G401 (cell line): ENCODE measurements around the gene MARCHF6. TPM values are rescaled to one million over a fixed set of nuclear protein-coding genes. Genes with fewer than 3 reads are reported as not detected.
"Not testable (repeated sequence)": the region's sequence is repeated elsewhere in the genome, so short reads cannot be mapped to it uniquely, and the experiment has no call there.

Experiments used
- DNase-seq: peaks from one replicate; pipeline ENCODE4 v3.0.0-alpha.2; 2015; ENCODE audit warnings: low spot score
- in situ Hi-C: cut with HindIII; loops from 2 replicates; pipeline ENCODE4 v1.10.0; 2016; ENCODE audit warnings: low sequenced_read_pairs, mixed read lengths
- total RNA-seq: library from RNA; depleted of rRNA; stranded (reverse); fragments of >200 nt; shearing (Covaris generic); gene quantifications from 2 replicates; pipeline ENCODE4 v1.2.3, GENCODE V29; 2014

The MARCHF6 gene
- total RNA-seq, 1 experiment from 2014 or later: 40.8 TPM

DNA sequence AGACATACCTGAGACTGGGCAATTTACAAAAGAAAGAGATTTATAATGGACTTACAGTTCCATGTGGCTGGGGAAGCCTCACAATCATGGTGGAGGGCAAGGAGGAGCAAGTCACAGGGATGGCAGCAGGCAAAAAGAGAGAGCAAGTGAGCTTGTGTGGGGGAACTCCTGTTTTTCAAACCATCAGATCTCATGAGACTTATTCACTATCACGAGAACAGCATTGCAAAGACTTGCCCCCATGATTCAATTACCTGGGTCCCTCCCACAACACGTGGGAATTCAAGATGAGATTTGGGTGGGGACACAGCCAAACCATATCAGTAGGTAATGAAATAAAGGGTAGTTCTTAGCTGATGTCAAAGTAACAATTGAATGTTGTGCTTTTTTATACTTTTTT is 17.9 kb downstream of the MARCHF6 start:
- in situ Hi-C loops: not testable (repeated sequence)

DNA sequence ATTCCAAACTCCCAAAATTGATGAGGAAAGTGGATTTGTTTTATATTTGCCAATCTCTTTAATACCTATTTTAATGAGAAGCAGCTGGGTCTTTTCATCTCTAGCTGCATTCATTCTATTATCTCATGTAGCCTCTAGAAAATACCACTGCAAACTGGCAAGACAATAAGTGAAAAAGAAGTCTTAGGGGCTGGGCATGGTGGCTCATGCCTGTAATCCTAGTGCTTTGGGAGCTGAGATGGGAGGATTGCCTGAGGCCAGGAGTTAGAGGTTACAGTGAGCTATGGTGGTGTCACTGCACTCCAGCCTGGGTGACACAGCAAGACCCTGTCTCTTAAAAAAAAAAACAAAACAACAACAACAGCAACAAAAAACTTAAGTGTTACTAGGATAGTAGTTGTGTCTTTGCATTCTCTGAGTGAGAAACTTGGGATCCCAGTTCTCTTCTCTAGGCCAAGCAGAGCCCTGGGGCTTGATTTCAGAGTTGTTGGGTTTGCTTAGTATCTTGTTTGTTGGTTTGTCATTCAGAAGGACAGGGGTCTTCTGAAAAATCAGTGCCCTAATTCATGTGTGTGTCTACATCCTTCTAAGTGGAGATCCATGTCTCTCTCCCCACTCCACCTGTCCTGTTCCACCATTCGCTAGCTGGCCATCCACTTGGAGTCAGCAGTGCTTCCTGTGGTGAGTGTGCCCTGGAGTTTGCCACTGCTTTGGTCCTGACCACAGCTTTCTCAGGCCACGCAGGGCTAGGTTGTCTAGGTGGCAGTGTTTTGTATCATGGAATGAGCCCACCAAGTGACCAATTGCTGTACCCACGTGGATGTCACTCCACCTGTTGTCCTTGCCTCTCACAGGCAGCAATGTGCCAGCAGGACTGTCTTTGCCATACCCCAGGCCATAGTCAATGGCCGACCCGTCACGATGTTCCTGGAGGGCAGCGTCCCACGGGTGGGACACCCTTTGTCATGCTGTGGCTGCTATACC is 19.5 kb downstream of the MARCHF6 start:
- in situ Hi-C loops: no loop called here
- no peak for DNase-seq

More for the DNA sequence above, 17.9 kb downstream of the MARCHF6 start:
- DNase-seq: not testable (repeated sequence)

DNA sequence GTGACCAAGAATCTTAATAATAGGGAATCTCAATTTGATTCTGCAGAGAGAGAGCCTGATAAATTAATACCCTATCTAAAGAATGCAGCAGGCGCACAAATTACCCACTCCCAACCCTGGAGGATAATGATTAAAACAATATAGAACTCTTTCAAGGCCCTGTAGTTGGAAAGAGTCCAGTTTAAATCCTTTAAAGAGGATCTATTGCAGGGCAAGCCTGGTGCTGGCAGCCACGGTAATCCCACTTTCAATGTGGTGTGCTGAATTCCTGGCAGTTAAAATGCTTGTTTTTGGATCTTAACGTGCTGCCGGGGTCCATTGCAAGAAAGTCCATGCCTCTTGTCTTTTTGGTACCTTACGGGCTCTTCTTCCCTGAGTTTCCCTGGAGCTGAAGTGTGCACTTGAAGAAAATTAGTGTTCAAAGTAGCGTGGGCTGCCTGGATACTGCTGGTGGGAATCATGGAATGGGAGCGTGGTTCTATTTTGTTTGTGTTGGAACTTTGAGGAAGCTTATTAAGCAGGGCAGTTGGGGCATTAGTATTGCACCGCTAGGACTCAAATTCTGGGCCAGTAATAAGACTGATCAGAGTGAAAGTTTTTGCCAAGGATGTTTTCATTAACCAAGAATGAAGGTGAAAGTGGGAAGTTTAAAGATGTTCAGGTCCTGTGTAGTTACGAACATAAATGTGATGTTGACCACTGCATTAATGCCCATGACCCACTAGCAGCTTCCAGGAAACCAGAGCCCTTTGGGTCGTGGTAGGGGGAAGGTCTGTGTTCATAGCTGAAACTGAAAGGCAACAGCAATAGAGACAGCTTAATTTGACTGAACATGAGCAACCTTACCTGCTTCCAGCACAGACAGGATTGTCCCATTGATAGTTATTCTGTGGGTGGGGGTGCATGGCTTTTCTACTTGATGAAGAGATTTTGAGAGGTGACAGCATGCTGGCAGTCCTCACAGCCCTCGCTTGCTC is 20.8 kb downstream of the MARCHF6 start:
- in situ Hi-C loops: no loop called here

DNA sequence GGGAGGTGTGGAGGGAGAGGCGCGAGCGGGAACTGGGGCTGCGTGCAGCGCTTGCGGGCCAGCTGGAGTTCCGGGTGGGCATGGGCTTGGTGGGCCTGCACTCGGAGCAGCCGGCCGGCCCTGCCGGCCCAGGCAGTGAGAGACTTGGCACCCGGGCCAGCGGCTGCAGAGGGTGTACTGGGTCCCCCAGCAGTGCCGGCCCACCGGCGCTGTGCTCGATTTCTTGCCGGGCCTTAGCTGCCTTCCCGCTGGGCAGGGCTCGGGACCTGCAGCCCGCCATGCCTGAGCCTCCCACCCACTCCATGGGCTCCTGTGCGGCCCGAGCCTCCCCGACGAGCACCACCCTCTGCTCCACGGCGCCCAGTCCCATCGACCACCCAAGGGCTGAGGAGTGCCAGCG is 21.7 kb downstream of the MARCHF6 start:
- DNase-seq, in situ Hi-C loops: not testable (repeated sequence)

More for the DNA sequence above, 20.8 kb downstream of the MARCHF6 start:
- DNase-seq: no peak

DNA sequence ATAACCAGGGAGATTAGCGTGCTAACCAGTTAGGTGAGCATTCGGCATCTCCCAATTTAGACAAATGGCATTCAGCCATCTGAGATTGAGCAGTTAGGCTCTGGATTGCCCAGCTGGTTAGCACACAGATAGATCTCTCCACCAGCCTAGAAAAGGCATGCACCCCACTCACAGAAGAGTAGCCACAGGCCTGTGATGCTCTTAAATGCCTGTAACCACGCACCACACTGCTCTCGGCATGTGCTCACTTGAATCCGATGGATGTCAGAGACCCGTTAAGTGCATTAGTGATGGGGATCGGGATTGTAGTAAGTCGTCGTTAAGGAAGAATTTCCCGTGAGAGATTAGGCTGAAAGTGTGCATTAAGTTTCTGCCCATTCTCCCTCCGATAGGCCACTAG is 23.0 kb downstream of the MARCHF6 start:
- DNase-seq: no peak
- in situ Hi-C loops: no loop called here

DNA sequence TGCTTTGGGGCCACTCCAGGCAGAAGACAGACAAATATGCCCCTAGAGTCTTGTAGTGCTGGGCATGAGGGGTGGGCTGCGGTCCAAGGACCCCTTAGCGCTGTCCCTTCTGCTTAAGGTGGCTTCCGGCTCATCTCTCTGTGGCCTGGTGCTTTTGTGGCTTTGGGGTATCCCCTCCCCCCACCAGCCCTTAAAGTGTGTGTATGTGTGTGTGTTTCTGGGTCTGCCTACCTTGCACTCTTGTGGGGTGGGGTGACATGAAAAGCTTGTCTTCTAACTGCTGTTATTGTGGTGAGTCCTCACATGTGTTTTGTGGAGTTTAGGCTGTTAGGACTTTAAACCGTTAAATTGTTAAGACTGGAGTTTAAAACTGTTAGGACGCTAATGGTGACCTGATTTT is 23.6 kb downstream of the MARCHF6 start:
- in situ Hi-C loops: no loop called here
- no peak for DNase-seq

DNA sequence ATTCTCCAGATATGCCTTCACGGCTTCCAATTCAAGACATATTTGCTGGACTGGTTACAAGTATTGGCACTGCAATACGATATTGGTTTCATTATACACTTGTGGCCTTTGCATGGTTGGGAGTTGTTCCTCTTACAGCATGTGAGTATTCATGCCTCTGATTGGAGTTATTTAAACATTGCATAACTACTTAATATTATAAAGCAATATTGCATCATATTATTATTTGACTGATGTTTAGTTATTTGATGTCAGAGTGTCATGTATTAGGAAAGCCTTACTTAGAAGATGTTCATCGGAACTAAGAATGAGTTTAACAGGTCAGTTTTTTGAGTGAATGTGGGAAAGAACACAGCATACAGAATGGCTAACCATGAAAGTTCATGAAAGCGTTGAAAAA is 28.3 kb downstream of the MARCHF6 start:
- in situ Hi-C loops: no loop called here
- DNase-seq: no peak

DNA sequence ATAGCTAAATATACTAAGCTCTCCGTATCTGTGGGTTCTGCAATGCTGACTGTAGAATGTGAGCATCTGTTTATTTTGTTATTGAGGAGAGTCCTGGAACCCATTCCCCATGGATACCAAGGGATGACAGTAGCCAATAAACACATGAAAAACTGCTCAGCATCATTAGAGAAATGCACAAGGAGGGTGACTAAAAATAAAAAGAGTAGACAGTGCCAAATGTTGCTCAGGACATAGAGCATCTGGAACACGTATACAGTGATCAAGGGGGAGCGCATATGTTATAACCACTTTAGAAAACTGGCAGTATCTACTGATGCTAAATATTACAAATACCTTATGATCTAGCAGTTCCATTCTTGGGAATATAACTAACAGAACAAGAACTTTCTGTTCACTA is 31.0 kb downstream of the MARCHF6 start:
- in situ Hi-C loops: no loop called here
- DNase-seq: no peak

DNA sequence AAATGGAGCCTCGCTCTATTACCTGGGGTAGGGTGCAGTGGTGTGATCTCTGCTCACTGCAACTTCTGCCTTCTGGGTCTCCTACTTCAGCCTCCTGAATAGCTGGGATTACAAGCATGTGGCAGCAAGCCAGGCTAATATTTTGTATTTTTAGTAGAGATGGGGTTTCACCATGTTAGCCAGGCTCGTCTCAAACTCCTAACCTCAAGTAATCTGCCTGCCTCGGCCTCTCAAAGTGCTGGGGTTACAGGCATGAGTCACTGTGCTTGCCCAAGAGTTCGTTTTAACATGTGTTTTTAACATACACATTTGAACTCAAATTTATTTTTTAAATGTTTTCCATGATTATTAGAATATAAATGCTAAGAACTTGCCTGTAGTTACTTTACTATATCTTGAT is 34.2 kb downstream of the MARCHF6 start:
- in situ Hi-C loops: no loop called here
- DNase-seq: no peak

DNA sequence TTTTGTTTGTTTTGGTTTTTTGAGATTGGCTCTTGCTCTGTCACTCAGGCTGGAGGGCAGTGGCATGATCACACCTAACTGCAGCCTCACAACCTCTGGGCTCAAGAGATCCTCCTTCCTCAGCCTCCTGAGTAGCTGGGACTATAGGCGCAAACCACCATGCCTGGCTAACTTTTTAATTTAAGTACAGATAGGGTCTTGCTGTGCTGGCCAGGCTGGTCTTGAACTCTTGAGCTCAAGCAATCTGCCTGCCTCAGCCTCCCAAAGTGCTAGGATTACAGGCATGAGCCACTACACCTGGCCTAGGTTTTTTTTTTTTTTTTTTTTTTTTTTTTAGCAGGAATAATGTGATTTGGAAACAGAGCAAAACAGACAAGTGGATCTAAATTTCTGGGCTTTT is 37.6 kb downstream of the MARCHF6 start:
- DNase-seq: no peak
- in situ Hi-C loops: no loop called here

DNA sequence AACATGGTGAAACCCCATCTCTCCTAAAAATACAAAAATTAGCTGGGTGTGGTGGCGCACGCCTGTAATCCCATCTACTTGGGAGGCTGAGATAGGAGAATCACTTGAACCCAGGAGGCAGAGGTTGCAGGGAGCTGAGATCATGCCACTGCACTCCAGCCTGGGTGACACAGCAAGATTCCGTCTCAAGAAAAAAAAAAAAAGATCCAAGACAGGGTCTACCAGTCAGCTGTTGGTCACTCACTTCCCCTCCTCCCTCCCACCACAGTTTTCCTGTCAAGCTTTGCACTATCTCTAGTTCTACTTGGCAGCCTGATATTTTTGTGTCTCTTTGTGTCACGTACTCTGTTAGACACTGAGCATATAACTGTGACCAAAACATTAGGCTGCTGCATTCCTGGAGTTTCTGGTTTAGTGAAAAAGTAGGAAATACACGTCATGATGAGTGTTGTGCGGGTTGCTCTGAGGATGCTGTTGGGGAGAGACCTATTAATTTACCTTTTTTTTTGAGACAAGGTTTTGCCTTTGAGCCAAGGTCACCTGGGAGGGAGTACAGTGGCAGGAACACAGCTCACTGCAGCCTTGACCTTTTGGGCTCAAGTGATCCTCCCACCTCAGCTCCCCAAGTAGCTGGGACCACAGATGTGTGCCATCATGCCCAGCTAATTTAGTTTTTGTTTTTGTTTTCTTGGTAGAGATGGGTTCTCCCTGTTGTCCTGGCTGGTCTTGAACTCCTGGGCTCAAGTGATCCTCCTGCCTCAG is 39.3 kb downstream of the MARCHF6 start:
- DNase-seq, in situ Hi-C loops: not testable (repeated sequence)

DNA sequence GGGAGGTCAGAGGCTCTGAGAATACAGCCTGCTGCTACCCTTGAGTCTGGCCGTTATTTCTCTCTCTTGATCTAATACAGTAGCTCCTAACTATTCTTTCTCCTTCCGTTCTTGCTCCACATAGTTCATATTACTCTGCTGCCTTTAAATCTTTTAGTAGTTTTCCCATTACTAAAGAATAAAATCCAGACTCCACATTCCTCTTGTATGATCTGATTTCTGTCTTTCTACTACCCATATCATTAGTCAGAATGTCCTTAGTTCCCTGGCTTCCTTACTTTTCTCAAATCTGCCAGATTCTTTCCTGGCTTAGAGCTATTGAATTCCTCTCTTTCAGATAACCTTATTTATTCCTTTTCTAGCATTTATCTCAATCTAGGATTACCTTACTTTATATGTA is 40.0 kb downstream of the MARCHF6 start:
- in situ Hi-C loops: no loop called here
- DNase-seq: no peak

DNA sequence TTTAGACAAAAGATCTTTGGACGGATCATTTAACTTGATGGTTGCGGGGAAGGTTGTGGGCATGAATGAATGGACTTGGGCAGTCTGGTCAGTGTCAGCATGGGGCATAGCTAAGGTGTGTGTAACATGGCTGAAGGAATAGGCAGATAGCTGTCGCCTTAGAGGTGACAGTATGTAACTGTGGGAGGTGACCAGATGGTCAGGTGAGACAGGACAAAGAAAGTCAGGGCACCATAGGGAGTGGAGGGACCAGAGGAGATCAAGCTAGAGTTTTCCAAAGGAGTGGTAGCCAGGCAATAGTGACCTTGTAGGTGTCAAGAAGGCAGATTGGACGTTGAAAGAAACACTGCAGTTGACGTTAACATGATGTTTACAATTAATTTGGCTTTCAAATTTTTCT is 43.1 kb downstream of the MARCHF6 start:
- no peak for DNase-seq
- in situ Hi-C loops: no loop called here

DNA sequence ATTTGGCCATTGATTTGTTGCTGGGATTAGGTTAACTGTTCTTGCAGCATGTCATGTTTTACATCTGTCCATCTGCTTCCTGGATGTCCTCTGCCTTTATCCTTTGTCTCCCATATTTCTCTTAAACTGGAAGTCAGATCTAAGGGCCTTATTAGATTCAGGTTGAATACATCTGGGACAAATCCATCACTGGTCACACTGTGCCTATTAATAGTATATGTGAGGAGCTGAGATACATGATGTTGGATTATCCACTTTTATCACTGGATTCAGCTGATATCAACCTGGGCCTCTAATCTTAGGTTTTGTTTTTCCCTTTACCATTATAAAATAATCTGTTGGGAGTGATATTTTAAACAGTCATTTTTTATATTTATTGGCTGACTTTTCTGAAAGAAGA is 46.3 kb downstream of the MARCHF6 start:
- DNase-seq: no peak
- in situ Hi-C loops: no loop called here

DNA sequence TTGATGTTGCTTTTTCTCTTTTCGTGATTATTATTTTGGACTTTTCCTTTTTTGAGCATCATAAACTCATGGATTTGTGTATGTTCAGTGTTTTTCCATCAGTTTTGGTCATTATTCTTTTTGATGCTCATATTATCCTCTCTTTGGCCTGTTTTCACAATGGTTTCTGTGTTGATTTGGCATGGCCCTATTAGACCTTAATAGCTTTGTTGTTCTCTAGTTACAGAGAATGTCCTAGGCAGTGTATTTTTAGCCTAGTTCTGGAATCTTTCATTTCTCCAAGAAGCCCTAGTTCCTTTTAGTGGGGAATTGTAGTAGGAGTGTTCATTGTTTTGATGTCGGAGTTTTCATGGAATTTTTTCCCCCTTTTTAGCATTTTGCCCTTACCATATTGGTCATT is 46.9 kb downstream of the MARCHF6 start:
- in situ Hi-C loops: no loop called here
- DNase-seq: no peak

DNA sequence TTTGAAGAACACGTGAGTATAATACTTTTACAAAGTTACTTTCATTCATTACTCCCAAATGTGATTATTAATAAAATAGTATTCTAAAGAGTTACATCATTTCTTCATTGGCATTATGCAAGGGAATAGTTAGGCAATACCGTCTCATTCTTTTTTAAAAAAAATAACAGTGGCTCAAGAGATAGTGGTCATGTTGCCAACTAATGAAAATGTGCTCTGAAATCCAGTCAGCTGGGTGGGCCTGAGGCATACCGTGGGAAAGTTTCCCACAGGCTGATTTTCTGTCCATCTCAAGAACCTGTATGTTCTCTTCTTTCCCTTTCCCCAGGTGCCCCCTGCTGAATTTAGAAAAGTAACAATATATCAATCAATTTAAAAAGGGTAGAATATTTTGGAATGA is 47.3 kb downstream of the MARCHF6 start:
- DNase-seq: no peak
- in situ Hi-C loops: no loop called here

DNA sequence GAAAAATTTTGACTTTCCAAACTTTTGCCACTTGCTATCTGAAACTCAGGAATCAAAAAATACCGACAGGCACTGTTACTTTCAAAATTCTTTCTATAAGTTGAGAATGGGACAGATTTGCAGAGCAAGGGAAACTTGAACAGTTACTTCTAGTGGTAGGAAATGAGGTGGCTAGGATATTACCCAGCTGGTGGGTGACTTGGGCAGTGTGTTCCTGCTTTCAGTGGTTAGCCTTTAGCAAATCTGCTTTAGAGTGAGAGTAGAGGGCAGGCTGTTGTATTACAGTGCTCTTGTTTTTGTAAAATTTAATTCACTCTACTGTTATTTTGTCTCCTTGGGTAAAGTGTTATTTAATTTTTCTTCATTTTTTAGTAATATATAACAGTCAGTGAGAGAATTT is 48.0 kb downstream of the MARCHF6 start:
- DNase-seq: no peak
- in situ Hi-C loops: no loop called here
